SK-N-SH treated with all-trans-retinoic acid at 6 μM for 48 hours (cell line): ENCODE measurements around the gene KIT.

ENCODE experiments used
- BACH2 ChIP-seq: fragments of 250-450 bp; sonication (Bioruptor Pico); IDR thresholded peaks from 2 replicates; pipeline ENCODE4 v1.9.0; 2021; ENCODE audit warnings: mild to moderate bottlenecking, borderline replicate concordance
- ZNF8 ChIP-seq: fragments of 450-650 bp; formaldehyde crosslinking; IDR thresholded peaks from 2 replicates; pipeline ENCODE4 v1.5.0; 2020; ENCODE audit warnings: mild to moderate bottlenecking, moderate library complexity
- TF ChIP-seq, protein P1 (sequence below): fragments of 250-450 bp; sonication (Bioruptor Pico); IDR thresholded peaks from 2 replicates; pipeline ENCODE4 v1.5.1; 2020; ENCODE audit warnings: low read depth, mild to moderate bottlenecking, moderate library complexity
- TF ChIP-seq, protein P2 (sequence below): fragments of 250-450 bp; sonication (Bioruptor Pico); IDR thresholded peaks from 2 replicates; pipeline ENCODE4 v1.8.0; 2020; ENCODE audit warnings: mild to moderate bottlenecking, moderate library complexity, borderline replicate concordance

DNA sequence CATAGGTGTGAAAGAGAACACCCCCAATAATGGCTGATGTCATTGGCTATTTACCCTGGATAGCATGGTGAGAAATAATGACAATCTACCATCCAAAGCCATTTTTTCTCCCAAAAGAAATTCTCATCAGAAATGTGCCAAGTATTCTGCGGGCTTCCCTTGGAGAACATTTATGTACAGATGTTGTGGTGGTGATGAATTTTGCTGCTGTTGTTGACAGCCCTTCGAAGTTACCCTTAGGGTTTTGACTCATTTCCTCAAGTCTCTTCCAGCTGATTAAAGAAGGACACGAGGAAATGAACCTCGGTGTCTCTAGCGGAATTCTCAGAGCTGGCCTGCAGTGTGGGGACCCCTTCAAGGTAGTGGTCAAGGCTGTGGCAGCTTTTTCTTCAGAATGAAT, 3.4 kb downstream of the KIT start:
- TF ChIP-seq ZNF8 (CRISPR knock-in tag) (no peak), BACH2 (CRISPR knock-in tag) (no peak)
- TF ChIP-seq, protein P1, sequence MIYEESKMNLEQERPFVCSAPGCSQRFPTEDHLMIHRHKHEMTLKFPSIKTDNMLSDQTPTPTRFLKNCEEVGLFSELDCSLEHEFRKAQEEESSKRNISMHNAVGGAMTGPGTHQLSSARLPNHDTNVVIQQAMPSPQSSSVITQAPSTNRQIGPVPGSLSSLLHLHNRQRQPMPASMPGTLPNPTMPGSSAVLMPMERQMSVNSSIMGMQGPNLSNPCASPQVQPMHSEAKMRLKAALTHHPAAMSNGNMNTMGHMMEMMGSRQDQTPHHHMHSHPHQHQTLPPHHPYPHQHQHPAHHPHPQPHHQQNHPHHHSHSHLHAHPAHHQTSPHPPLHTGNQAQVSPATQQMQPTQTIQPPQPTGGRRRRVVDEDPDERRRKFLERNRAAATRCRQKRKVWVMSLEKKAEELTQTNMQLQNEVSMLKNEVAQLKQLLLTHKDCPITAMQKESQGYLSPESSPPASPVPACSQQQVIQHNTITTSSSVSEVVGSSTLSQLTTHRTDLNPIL (CRISPR knock-in tag): no peak
- TF ChIP-seq, protein P2, sequence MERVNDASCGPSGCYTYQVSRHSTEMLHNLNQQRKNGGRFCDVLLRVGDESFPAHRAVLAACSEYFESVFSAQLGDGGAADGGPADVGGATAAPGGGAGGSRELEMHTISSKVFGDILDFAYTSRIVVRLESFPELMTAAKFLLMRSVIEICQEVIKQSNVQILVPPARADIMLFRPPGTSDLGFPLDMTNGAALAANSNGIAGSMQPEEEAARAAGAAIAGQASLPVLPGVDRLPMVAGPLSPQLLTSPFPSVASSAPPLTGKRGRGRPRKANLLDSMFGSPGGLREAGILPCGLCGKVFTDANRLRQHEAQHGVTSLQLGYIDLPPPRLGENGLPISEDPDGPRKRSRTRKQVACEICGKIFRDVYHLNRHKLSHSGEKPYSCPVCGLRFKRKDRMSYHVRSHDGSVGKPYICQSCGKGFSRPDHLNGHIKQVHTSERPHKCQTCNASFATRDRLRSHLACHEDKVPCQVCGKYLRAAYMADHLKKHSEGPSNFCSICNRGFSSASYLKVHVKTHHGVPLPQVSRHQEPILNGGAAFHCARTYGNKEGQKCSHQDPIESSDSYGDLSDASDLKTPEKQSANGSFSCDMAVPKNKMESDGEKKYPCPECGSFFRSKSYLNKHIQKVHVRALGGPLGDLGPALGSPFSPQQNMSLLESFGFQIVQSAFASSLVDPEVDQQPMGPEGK (CRISPR knock-in tag): no peak
